ENCODE data around the gene GRAMD1B. TPM values are rescaled to one million over a fixed set of nuclear protein-coding genes. Genes with fewer than 3 reads are reported as not detected.
"Not testable (repeated sequence)": the region's sequence is repeated elsewhere in the genome, so short reads cannot be mapped to it uniquely, and the experiment has no call there.

Gene GRAMD1B
- total and polyA plus RNA-seq, 2 donors from 2014 or later, result 4.4 to 18.2 TPM

- Histone ChIP-seq H3K36me3 (ENCODE audit: control insufficient read depth in 2 of 3, insufficient read depth in 3 of 3, low read length in 3 of 3) (no peaks in the 10 kb centered on the region), H3K4me1 (ENCODE audit: control insufficient read depth in 2 of 3, insufficient read depth in 2 of 3, low read depth in 1 of 3, low read length in 3 of 3) (no peaks in the 10 kb centered on the region), H3K27me3 (ENCODE audit: control insufficient read depth, insufficient read depth, low read length) (no peaks in the 10 kb centered on the region), H3K9ac (ENCODE audit: low read length in 3 of 3) (no peak overlapping the region), H3K4me3 (ENCODE audit: low read length in 3 of 3) (no peak overlapping the region), H3K27ac (ENCODE audit: low read depth in 2 of 2, low read length in 2 of 2) (no peak overlapping the region), H3K9me3 (ENCODE audit: control insufficient read depth in 2 of 3, insufficient read depth in 1 of 3, low read length in 3 of 3) (no peaks in the 10 kb centered on the region)
- intact Hi-C loops (cut with DNase I), result no loop called here
- FAIRE-seq (no peak), DNase-seq (no peak)
- TF ChIP-seq, protein P1, sequence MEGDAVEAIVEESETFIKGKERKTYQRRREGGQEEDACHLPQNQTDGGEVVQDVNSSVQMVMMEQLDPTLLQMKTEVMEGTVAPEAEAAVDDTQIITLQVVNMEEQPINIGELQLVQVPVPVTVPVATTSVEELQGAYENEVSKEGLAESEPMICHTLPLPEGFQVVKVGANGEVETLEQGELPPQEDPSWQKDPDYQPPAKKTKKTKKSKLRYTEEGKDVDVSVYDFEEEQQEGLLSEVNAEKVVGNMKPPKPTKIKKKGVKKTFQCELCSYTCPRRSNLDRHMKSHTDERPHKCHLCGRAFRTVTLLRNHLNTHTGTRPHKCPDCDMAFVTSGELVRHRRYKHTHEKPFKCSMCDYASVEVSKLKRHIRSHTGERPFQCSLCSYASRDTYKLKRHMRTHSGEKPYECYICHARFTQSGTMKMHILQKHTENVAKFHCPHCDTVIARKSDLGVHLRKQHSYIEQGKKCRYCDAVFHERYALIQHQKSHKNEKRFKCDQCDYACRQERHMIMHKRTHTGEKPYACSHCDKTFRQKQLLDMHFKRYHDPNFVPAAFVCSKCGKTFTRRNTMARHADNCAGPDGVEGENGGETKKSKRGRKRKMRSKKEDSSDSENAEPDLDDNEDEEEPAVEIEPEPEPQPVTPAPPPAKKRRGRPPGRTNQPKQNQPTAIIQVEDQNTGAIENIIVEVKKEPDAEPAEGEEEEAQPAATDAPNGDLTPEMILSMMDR (IDR thresholded peaks at IDR 0.05; ENCODE audit: borderline replicate concordance, extremely low read depth, insufficient read depth), result no peak
These were observed 139.3 kb downstream of the GRAMD1B start for GRCh38 chr11:123569393-123569792.

DNA sequence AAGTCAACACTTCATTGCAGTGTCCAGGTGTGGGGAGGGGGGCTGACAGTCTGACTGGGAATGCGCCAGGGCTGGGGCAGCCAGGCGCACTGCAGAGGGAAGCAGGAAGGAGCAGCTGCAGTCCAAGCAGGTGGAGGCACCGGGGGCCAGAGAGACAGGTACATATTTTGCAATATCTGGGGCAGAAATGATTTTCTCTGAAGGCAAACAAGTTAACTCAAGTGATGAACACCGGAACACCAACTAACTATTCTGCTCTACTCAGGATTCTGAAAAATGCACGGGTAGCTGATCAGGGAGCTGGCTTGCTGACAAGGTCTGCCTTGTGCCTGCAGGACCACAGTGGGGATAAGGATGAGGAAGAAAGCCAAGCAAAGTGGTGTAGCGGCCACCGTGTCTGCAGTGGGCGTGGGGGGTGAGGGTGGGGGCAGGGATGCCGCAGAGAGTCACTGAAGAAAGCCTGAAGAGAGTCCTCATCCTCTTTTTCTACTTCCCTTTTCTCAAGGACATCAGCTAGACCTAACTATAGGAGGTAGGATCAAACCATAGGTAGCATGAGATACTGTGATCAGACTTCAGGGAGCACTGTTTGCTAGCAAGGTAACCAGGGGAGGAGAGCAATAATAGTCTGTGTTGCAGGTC lies 141.0 kb downstream of the GRAMD1B start:
- DNase-seq (no peak), FAIRE-seq (no peak)
- H3K4me1 ChIP-seq (ENCODE audit: control insufficient read depth in 2 of 3, insufficient read depth in 2 of 3, low read depth in 1 of 3, low read length in 3 of 3), result no peaks in the 10 kb centered on the region
- H3K9ac ChIP-seq (ENCODE audit: low read length in 3 of 3), result no peak overlapping the region
- intact Hi-C loops (cut with DNase I), result no loop called here
- no peaks in the 10 kb centered on the region for H3K36me3 ChIP-seq (ENCODE audit: control insufficient read depth in 2 of 3, insufficient read depth in 3 of 3, low read length in 3 of 3)
- no peaks in the 10 kb centered on the region for H3K27me3 ChIP-seq (ENCODE audit: control insufficient read depth, insufficient read depth, low read length)
- no peak overlapping the region for H3K27ac ChIP-seq (ENCODE audit: low read depth in 2 of 2, low read length in 2 of 2)
- no peak overlapping the region for H3K4me3 ChIP-seq (ENCODE audit: low read length in 3 of 3)
- TF ChIP-seq, protein P1 (IDR thresholded peaks at IDR 0.05; ENCODE audit: borderline replicate concordance, extremely low read depth, insufficient read depth), result no peak
- no peaks in the 10 kb centered on the region for H3K9me3 ChIP-seq (ENCODE audit: control insufficient read depth in 2 of 3, insufficient read depth in 1 of 3, low read length in 3 of 3)

DNA sequence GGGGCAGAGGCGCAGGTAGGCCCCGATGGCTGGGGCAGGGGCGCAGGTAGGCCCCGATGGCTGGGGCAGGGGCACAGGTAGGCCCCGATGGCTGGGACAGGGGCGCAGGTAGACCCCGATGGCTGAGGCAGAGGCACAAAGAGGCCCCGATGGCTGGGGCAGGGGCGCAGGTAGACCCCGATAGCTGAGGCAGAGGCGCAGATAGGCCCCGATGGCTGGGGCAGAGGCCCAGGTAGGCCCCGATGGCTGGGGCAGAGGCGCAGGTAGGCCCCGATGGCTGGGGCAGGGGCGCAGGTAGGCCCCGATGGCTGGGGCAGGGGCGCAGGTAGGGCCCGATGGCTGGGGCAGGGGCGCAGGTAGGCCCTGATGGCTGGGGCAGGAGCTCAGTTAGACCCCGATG lies 142.7 kb downstream of the GRAMD1B start:
- intact Hi-C loops (cut with DNase I); H3K36me3 ChIP-seq (ENCODE audit: control insufficient read depth in 2 of 3, insufficient read depth in 3 of 3, low read length in 3 of 3); H3K4me3 ChIP-seq (ENCODE audit: low read length in 3 of 3); H3K9ac ChIP-seq (ENCODE audit: low read length in 3 of 3); H3K9me3 ChIP-seq (ENCODE audit: control insufficient read depth in 2 of 3, insufficient read depth in 1 of 3, low read length in 3 of 3); FAIRE-seq; H3K27ac ChIP-seq (ENCODE audit: low read depth in 2 of 2, low read length in 2 of 2); H3K4me1 ChIP-seq (ENCODE audit: control insufficient read depth in 2 of 3, insufficient read depth in 2 of 3, low read depth in 1 of 3, low read length in 3 of 3); DNase-seq; H3K27me3 ChIP-seq (ENCODE audit: control insufficient read depth, insufficient read depth, low read length): not testable (repeated sequence)

DNA sequence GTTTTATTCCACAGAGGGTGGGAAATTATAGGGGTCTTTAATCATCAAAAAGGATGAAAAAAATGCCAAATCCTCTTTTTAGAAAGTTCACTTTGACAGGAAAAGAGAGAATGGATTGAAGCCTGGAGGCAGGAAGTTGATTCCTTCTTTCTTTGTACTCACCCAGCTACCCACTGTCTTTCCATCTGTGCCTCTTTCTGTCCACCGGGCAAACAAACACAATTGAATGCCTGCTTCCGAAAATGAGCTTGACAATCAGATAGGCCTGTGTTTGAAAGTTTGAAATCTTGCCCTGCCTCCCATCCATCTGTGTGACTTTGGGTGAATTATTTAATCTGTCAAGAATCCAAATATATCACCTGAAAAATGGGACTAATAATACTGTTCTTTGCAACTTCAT lies 143.2 kb downstream of the GRAMD1B start:
- no peak for FAIRE-seq
- intact Hi-C loops (cut with DNase I), result no loop called here
- no peak for DNase-seq
- TF ChIP-seq, protein P1 (IDR thresholded peaks at IDR 0.05; ENCODE audit: borderline replicate concordance, extremely low read depth, insufficient read depth), result no peak
- no peaks in the 10 kb centered on the region for H3K4me1 ChIP-seq (ENCODE audit: control insufficient read depth in 2 of 3, insufficient read depth in 2 of 3, low read depth in 1 of 3, low read length in 3 of 3)
- no peaks in the 10 kb centered on the region for H3K36me3 ChIP-seq (ENCODE audit: control insufficient read depth in 2 of 3, insufficient read depth in 3 of 3, low read length in 3 of 3)
- no peak overlapping the region for H3K4me3 ChIP-seq (ENCODE audit: low read length in 3 of 3)
- no peak overlapping the region for H3K9ac ChIP-seq (ENCODE audit: low read length in 3 of 3)
- H3K9me3 ChIP-seq (ENCODE audit: control insufficient read depth in 2 of 3, insufficient read depth in 1 of 3, low read length in 3 of 3), result no peaks in the 10 kb centered on the region
- no peaks in the 10 kb centered on the region for H3K27me3 ChIP-seq (ENCODE audit: control insufficient read depth, insufficient read depth, low read length)
- no peak overlapping the region for H3K27ac ChIP-seq (ENCODE audit: low read depth in 2 of 2, low read length in 2 of 2)

Measured in kidney (tissue), 14 donors.